Astrocyte (in vitro differentiated cells and primary cell): Measurements from ENCODE around the gene KDM6A.

Experiments
- CTCF ChIP-seq: IDR thresholded peaks from 2 replicates; pipeline ENCODE4 v1.5.1; 2011; ENCODE audit warnings: low read depth, mild to moderate bottlenecking, inconsistent platforms, low read length, moderate library complexity; ENCODE audit not compliant: insufficient read depth
- EZH2 ChIP-seq: IDR thresholded peaks from 2 replicates; pipeline ENCODE4 v1.6.1; 2012; ENCODE audit warnings: mild to moderate bottlenecking, low read length, inconsistent platforms; ENCODE audit not compliant: insufficient read depth

- TF ChIP-seq CTCF (no peak), EZH2 (no peak)
These were observed 163.2 kb downstream of the KDM6A start for GRCh38 chrX:45036161-45036560.
